GM18907 (cell line): ENCODE data around the gene FXN.
"Not testable (repeated sequence)": the region's sequence is repeated elsewhere in the genome, so short reads cannot be mapped to it uniquely, and the experiment has no call there.

ENCODE experiments used
- ATAC-seq: cut with Tn5 transposase; IDR thresholded peaks from one replicate; pipeline ENCODE4 v1.9.1; 2021; ENCODE audit warnings: mild to moderate bottlenecking, moderate library complexity; ENCODE audit not compliant: unreplicated experiment

The FXN gene

GRCh38 chr9:69097923-69098593 lies 62.5 kb downstream of the FXN start:
- ATAC-seq, result no peak

- not testable (repeated sequence) for ATAC-seq
Measured at GRCh38 chr9:69103348-69103996, 67.9 kb downstream of the FXN start.

- no peak for ATAC-seq
Measured at GRCh38 chr9:69104830-69105527, 69.4 kb downstream of the FXN start.

GRCh38 chr9:69107771-69108170 lies 72.2 kb downstream of the FXN start:
- no peak for ATAC-seq

GRCh38 chr9:69108706-69109105 lies 73.2 kb downstream of the FXN start:
- ATAC-seq, result not testable (repeated sequence)

GRCh38 chr9:69109152-69109551 lies 73.6 kb downstream of the FXN start:
- no peak for ATAC-seq

- ATAC-seq, result not testable (repeated sequence)
Measured at GRCh38 chr9:69112646-69113045, 77.1 kb downstream of the FXN start.

- no peak for ATAC-seq
Measured at GRCh38 chr9:69115621-69116020, 80.1 kb downstream of the FXN start.

- ATAC-seq, result no peak
Measured at GRCh38 chr9:69118656-69119055, 83.1 kb downstream of the FXN start.

GRCh38 chr9:69120380-69121154 lies 85.0 kb downstream of the FXN start:
- ATAC-seq, result peak; percentile 51

GRCh38 chr9:69121155-69122081 lies 85.9 kb downstream of the FXN start:
- ATAC-seq, result peak; percentile 65

GRCh38 chr9:69122082-69122548 lies 86.6 kb downstream of the FXN start:
- ATAC-seq, result peak; percentile 73

- ATAC-seq, result no peak
Measured at GRCh38 chr9:69122549-69123141, 87.1 kb downstream of the FXN start.

- no peak for ATAC-seq
Measured at GRCh38 chr9:69130456-69131441, 95.2 kb downstream of the FXN start.

- ATAC-seq, result no peak
Measured at GRCh38 chr9:69131682-69132081, 96.1 kb downstream of the FXN start.

GRCh38 chr9:69132361-69132760 lies 96.8 kb downstream of the FXN start:
- ATAC-seq, result no peak

- no peak for ATAC-seq
Measured at GRCh38 chr9:69134412-69134811, 98.9 kb downstream of the FXN start.

GRCh38 chr9:69136185-69136584 lies 100.6 kb downstream of the FXN start:
- ATAC-seq, result no peak
